ENCODE results near the gene CEP128. TPM values are rescaled to one million over a fixed set of nuclear protein-coding genes. Genes with fewer than 3 reads are reported as not detected.

Gene CEP128
- polyA plus RNA-seq, 1 donor (not counting 4 experiments of a cell fraction or from before 2014, with no cell fraction given): 2.6 TPM

DNA sequence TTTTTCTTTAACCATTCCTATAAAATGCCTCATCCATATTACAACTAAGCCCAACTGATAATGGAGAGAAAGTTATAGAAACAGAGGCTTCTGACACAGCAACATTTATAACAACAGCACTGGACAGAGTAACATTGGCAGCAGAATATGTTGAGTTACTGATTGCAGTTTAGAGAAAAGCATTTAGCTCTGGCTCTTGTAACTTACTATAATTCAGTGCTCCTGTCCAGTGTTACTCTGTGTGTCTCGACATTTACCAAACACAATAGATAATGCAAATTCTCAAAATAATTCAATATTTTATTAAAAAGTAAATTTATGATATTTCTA lies 356.1 kb downstream of the CEP128 start:
- Histone ChIP-seq H3K9me1 (ENCODE audit: control insufficient read depth, extremely low read depth, insufficient read depth, low read length) (no peaks in the 10 kb centered on the region), H4K20me1 (ENCODE audit: control insufficient read depth, extremely low read depth, insufficient read depth, low read length) (no peaks in the 10 kb centered on the region), H3K9ac (ENCODE audit: control insufficient read depth, extremely low read depth, insufficient read depth, low read length) (no peak overlapping the region), H2AFZ (ENCODE audit: control insufficient read depth, low read length) (no peak overlapping the region), H3K9me3 (ENCODE audit: control insufficient read depth, low read depth, low read length) (no peaks in the 10 kb centered on the region), H3K79me2 (ENCODE audit: control insufficient read depth, insufficient read depth, low read length) (no peaks in the 10 kb centered on the region), H3K27ac (ENCODE audit: control insufficient read depth, insufficient read depth, low read length) (peak overlapping the region; percentile 45), H3K27me3 (ENCODE audit: control insufficient read depth, extremely low read depth, insufficient read depth, low read length) (no peaks in the 10 kb centered on the region), H3K36me3 (ENCODE audit: control insufficient read depth in 2 of 2, extremely low read depth in 1 of 2, insufficient read depth in 2 of 2, low read length in 2 of 2) (no peaks in the 10 kb centered on the region), H3K4me3 (ENCODE audit: control insufficient read depth in 2 of 3, extremely low read depth in 1 of 3, insufficient read depth in 2 of 3, low read depth in 1 of 3, low read length in 3 of 3) (no peak overlapping the region), H3K4me2 (ENCODE audit: control insufficient read depth, extremely low read depth, insufficient read depth, low read depth, low read length) (peak overlapping the region; percentile 56), H3K4me1 (ENCODE audit: control insufficient read depth, extremely low read depth, insufficient read depth, low read length) (peaks cover 12% of the 10 kb centered on the region)
- no peak for DNase-seq (ENCODE audit: low read depth, low spot score)
- peak; percentile 13 for FAIRE-seq
- TF ChIP-seq, protein P1, sequence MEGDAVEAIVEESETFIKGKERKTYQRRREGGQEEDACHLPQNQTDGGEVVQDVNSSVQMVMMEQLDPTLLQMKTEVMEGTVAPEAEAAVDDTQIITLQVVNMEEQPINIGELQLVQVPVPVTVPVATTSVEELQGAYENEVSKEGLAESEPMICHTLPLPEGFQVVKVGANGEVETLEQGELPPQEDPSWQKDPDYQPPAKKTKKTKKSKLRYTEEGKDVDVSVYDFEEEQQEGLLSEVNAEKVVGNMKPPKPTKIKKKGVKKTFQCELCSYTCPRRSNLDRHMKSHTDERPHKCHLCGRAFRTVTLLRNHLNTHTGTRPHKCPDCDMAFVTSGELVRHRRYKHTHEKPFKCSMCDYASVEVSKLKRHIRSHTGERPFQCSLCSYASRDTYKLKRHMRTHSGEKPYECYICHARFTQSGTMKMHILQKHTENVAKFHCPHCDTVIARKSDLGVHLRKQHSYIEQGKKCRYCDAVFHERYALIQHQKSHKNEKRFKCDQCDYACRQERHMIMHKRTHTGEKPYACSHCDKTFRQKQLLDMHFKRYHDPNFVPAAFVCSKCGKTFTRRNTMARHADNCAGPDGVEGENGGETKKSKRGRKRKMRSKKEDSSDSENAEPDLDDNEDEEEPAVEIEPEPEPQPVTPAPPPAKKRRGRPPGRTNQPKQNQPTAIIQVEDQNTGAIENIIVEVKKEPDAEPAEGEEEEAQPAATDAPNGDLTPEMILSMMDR (optimal IDR thresholded peaks at IDR 0.05 in 1 of 3, IDR thresholded peaks at IDR 0.05 in 1 of 3, conservative IDR thresholded peaks at IDR 0.05 in 1 of 3; ENCODE audit: extremely low read depth in 1 of 3, insufficient read depth in 2 of 3, low read length in 3 of 3): no peak
- TF ChIP-seq EZH2 (IDR thresholded peaks at IDR 0.05; ENCODE audit: low read length): no peak
- dilution Hi-C loops (cut with MboI; ENCODE audit: extremely low pct_ligation_motif_present, low sequenced_read_pairs): no loop called here

DNA sequence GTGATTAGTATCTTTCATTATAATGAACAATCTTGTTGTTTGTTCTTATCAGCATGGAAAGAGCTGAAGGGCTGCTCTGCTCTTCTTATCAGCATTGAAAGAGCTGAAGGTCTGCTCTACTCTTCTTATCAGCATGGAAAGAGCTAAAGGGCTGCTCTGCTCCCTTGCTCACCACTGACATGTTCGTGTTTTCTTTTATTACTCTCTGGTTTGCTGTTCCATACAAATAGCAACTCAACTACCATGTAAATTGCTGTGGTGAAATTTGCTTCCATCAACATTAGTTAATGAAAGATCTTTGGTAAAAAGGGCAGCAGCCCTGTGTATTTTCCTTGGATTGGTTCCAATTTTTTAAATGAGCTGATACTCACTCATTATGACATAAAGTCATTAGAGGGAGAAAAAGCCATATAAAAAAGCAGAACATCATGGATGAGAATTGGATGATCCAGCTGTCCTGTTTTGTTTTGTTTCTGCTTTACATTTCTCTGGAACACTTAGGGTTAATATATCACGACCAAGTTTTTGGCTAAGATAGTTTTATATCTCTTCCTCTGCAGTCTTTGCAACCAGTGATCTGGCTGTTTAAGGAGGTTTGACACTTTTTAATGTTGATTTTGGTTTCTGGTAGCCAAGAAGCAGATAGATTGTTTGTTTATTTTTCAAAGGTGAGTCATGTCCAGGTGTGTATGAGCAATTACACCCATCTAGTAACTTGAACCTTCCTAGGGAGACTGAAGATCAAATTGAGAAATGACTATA lies 356.6 kb downstream of the CEP128 start:
- Histone ChIP-seq H3K9me3 (ENCODE audit: control insufficient read depth, low read depth, low read length) (no peaks in the 10 kb centered on the region), H3K9me1 (ENCODE audit: control insufficient read depth, extremely low read depth, insufficient read depth, low read length) (no peaks in the 10 kb centered on the region), H3K36me3 (ENCODE audit: control insufficient read depth in 2 of 2, extremely low read depth in 1 of 2, insufficient read depth in 2 of 2, low read length in 2 of 2) (no peaks in the 10 kb centered on the region), H4K20me1 (ENCODE audit: control insufficient read depth, extremely low read depth, insufficient read depth, low read length) (no peaks in the 10 kb centered on the region), H3K79me2 (ENCODE audit: control insufficient read depth, insufficient read depth, low read length) (no peaks in the 10 kb centered on the region), H3K4me2 (ENCODE audit: control insufficient read depth, extremely low read depth, insufficient read depth, low read depth, low read length) (peak overlapping the region; percentile 56), H3K4me1 (ENCODE audit: control insufficient read depth, extremely low read depth, insufficient read depth, low read length) (peaks cover 12% of the 10 kb centered on the region), H3K27ac (ENCODE audit: control insufficient read depth, insufficient read depth, low read length) (peak overlapping the region; percentile 45), H3K27me3 (ENCODE audit: control insufficient read depth, extremely low read depth, insufficient read depth, low read length) (no peaks in the 10 kb centered on the region), H3K9ac (ENCODE audit: control insufficient read depth, extremely low read depth, insufficient read depth, low read length) (no peak overlapping the region), H2AFZ (ENCODE audit: control insufficient read depth, low read length) (no peak overlapping the region), H3K4me3 (ENCODE audit: control insufficient read depth in 2 of 3, extremely low read depth in 1 of 3, insufficient read depth in 2 of 3, low read depth in 1 of 3, low read length in 3 of 3) (no peak overlapping the region)
- TF ChIP-seq EZH2 (IDR thresholded peaks at IDR 0.05; ENCODE audit: low read length): no peak
- TF ChIP-seq, protein P1 (optimal IDR thresholded peaks at IDR 0.05 in 1 of 3, IDR thresholded peaks at IDR 0.05 in 1 of 3, conservative IDR thresholded peaks at IDR 0.05 in 1 of 3; ENCODE audit: extremely low read depth in 1 of 3, insufficient read depth in 2 of 3, low read length in 3 of 3): no peak
- FAIRE-seq (peak; percentile 52), DNase-seq (ENCODE audit: low read depth, low spot score) (peak; percentile 52)
- dilution Hi-C loops (cut with MboI; ENCODE audit: extremely low pct_ligation_motif_present, low sequenced_read_pairs): no loop called here
